Spinal cord (tissue), 10 donors: ENCODE data around the gene FHOD3. TPM values are rescaled to one million over a fixed set of nuclear protein-coding genes. Genes with fewer than 3 reads are reported as not detected.

Source experiments
- DNase-seq, 6 donors: peaks; one replicate each; pipeline versions ENCODE4 v3.0.0 to v3.0.0-alpha.2; 2013 to 2015; ENCODE audit warnings: low spot score in 6 of 6, low read depth in 4 of 6
- H3K27ac ChIP-seq: one replicate; pipeline ENCODE4 v1.5.1; 2013; ENCODE audit warnings: low read depth, low read length, control low read depth
- H3K27me3 ChIP-seq: one replicate; pipeline ENCODE4 v1.6.1; 2013; ENCODE audit warnings: low read length; ENCODE audit not compliant: control insufficient read depth, insufficient read depth
- H3K36me3 ChIP-seq: one replicate; pipeline ENCODE4 v1.6.1; 2013; ENCODE audit warnings: low read length; ENCODE audit not compliant: control insufficient read depth, insufficient read depth
- H3K4me1 ChIP-seq: one replicate; pipeline ENCODE4 v1.6.1; 2013; ENCODE audit warnings: low read length; ENCODE audit not compliant: control insufficient read depth, insufficient read depth
- H3K4me3 ChIP-seq: one replicate; pipeline ENCODE4 v1.5.1; 2013; ENCODE audit warnings: low read depth, low read length, control low read depth
- H3K9me3 ChIP-seq: one replicate; pipeline ENCODE4 v1.6.1; 2013; ENCODE audit warnings: low read length; ENCODE audit not compliant: control insufficient read depth, insufficient read depth
- WGBS: methylation state at CpG from one replicate; pipeline ENCODE4 v1.1.5; 2013; ENCODE audit warnings: missing lambda C conversion rate; ENCODE audit not compliant: insufficient coverage; 5-methylcytosine and 5-hydroxymethylcytosine counted together
- polyA plus RNA-seq, 2 donors: library from polyadenylated mRNA; unstranded; fragments of 120-200 nt; gene quantifications; one replicate each; pipeline ENCODE4 v1.2.1, GENCODE V29; 2013; ENCODE audit not compliant: insufficient read length in 2 of 2
- total RNA-seq, 2 donors: library from RNA; depleted of rRNA in 1 of 2; stranded (reverse); fragments of 120-200 nt in 1 of 2; fragments of >200 nt in 1 of 2; gene quantifications; one replicate each; pipeline versions ENCODE4 v1.2.3 to v1.2.4, GENCODE V29; 2013 to 2014
- donor health status: healthy.

The FHOD3 gene
- total and polyA plus RNA-seq, 4 donors, result 30.0 to 53.4 (median 52.1) TPM

DNA sequence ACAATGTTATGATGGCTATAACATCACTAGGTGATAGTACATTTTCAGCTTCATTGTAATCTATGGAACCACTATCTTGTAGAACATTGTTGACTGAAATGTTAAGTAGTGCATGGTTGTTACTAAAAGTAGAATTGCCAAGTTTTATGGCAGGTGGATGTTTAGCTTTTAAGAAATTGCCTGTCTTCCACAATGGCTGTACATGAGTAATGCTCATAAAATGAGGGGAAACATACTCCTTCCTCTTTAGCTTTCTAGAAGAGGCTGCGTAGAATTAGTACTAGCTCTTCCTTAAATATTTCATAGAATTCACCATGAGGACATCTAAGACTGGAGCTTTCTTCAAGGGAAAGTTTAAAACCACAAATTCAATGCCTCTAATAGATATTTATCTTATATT is 370.3 kb downstream of the FHOD3 start:
- no peak for DNase-seq
- Histone ChIP-seq H3K27ac (no peak overlapping the region), H3K4me1 (peaks cover 3% of the 10 kb centered on the region), H3K27me3 (no peaks in the 10 kb centered on the region), H3K9me3 (no peaks in the 10 kb centered on the region), H3K36me3 (no peaks in the 10 kb centered on the region), H3K4me3 (no peak overlapping the region)
- WGBS, result no CpG with 5 or more reads among the region's 1 CpG

DNA sequence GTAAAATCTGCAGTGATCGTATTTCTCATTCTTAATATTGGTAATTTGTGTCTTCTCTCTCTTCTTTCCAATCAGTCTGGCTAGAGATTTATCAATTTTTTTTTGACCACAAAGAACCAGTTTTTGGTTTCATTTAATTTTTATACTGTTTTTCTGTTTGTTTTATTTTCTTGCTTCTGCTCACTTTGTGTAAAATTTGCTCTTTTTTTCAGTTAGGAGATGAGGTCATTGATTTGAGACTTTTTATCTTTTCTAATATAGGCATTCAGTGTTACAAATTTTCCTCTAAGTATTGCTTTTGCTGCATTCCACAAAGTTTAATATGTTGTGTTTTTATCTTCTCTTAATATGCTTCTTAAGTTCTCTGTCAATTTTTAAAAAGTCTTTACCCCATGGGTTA is 370.8 kb downstream of the FHOD3 start:
- H3K9me3 ChIP-seq, result no peaks in the 10 kb centered on the region
- H3K27ac ChIP-seq, result no peak overlapping the region
- H3K27me3 ChIP-seq, result no peaks in the 10 kb centered on the region
- H3K36me3 ChIP-seq, result no peaks in the 10 kb centered on the region
- no peak overlapping the region for H3K4me3 ChIP-seq
- peaks cover 3% of the 10 kb centered on the region for H3K4me1 ChIP-seq
- DNase-seq, result no peak
- no CpG with 5 or more reads among the region's 1 CpG for WGBS

DNA sequence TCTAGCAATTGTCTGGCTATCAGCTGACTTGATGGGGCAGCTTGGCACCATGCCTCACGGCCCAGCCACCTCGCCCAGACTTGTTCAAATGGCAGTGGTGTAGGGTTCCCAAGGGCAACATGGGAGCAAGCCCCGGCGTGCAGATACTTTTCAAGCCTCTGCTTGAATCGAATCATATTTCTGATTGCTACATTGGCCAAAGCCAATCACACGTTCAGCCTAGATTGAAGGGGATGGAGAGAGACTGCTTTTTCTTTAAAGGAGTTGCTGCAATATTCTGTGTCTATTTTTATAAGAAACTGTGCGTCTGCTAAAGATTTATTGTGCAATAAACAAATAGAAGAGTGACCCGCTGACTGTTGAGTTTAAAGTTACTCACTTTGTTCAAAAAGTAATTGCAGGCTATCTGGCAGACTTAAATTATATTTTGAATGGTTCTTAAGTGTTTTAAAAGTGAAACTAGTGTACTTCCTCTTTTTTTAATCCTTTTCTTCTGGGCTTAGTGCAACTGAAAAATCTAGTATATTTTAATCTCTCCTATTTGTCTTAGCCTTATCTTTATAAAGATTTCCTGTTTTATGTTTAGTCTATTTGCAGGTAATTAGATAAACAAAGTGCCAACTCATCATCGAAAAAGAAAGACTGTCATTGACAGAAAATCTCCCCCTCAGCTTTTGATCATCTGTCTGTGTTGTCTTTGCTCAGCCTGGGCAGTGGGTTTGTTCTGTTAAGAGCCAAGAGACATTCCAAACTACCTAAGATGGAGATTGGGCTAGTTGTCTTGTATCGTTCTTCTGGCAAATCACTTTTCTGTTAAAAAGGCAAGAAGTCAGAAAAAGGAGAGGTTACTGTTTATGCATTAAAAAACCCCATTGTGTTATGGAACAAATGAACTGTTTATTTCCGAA is 375.2 kb downstream of the FHOD3 start:
- 46% methylated on average over 5 of the region's 11 CpGs for WGBS
- Histone ChIP-seq H3K4me1 (peaks cover 3% of the 10 kb centered on the region), H3K9me3 (no peaks in the 10 kb centered on the region), H3K27me3 (no peaks in the 10 kb centered on the region), H3K4me3 (no peak overlapping the region), H3K36me3 (no peaks in the 10 kb centered on the region), H3K27ac (no peak overlapping the region)
- DNase-seq, result no peak

DNA sequence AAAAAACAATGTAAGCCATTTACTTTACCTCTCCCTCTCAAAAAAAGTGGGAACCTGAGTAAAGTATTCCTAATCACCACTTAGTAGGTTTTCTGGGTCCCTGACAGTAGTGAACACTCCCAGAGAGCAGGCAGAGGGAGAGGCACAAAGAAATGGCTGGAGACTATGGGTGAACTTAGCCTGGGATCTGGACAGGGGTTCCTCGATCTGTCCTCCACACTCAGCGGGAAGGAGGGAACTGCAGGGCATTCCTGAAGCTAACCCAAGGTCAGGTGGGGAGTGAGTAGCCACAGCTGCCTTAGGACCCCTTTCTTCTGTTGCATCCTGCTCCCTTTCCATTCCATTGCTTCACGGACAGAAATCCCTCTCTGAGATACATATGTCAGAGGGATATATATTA is 375.9 kb downstream of the FHOD3 start:
- Histone ChIP-seq H3K27ac (no peak overlapping the region), H3K4me3 (no peak overlapping the region), H3K27me3 (no peaks in the 10 kb centered on the region), H3K36me3 (no peaks in the 10 kb centered on the region), H3K9me3 (no peaks in the 10 kb centered on the region), H3K4me1 (peaks cover 3% of the 10 kb centered on the region)
- DNase-seq, result no peak
- WGBS, result 80% methylated on average over 1 of the region's 3 CpGs

DNA sequence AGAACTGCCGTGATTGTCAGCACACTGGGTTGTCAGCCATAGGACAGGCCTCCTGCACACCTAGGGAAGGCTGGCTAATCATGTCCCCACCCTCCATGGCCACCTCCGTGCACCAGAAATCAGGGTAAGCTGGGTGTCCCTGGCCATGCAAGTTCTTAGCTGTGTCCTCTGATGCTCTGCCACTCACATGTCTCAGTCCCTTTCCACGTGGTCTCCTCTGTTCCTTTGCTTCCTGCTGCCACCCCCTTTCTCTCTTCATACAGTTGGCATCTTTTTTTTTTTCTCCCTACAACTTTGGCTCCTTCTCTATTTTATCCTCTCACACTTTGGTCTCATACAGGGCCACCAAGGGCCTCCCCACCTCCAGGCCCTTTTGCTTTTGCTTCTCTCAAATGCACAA is 377.6 kb downstream of the FHOD3 start:
- Histone ChIP-seq H3K9me3 (no peaks in the 10 kb centered on the region), H3K4me3 (no peak overlapping the region), H3K27me3 (no peaks in the 10 kb centered on the region), H3K36me3 (no peaks in the 10 kb centered on the region), H3K4me1 (peaks cover 3% of the 10 kb centered on the region), H3K27ac (no peak overlapping the region)
- no peak for DNase-seq
- WGBS, result 86% methylated on average over 3 of the region's 3 CpGs

DNA sequence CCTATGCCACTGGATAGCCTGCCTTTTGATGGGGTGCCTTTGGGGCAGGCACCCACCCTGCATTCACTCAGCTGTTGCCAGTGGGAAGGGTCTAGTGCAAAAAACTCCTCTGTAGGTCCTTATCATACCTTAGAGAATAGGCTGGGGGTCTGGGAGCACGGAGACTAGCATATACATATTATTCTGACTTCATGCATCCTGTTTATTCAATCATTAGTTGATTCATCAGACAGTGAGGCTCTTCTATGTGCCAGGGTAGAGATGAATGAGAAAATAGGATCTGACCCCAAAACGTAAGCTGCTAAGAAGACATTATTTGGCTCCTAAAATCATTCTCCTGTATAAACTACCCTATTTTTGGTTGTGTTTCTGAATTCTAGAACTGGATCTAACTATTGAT is 378.0 kb downstream of the FHOD3 start:
- Histone ChIP-seq H3K9me3 (no peaks in the 10 kb centered on the region), H3K27ac (no peak overlapping the region), H3K4me1 (peaks cover 3% of the 10 kb centered on the region), H3K4me3 (no peak overlapping the region), H3K36me3 (no peaks in the 10 kb centered on the region), H3K27me3 (no peaks in the 10 kb centered on the region)
- no peak for DNase-seq
- WGBS, result no CpG with 5 or more reads among the region's 2 CpGs

DNA sequence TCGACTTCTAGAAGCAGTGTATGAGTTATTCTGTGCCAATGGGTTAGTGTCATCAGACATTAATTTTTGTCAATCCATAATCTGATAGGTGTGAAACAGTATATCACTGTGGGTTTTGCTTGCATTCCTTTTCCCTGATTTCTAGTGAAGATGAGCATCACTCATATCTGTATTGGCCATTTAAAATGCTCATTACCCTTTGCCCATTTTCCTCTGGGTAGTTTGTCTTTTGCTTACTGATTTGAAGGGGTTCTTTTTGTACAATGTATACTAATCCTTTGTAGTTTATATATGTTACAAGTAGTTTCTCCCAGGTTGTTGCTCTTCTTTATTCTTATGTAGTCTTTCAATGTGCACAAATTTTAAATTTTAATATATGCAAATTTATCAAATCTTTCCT is 379.1 kb downstream of the FHOD3 start:
- H3K4me3 ChIP-seq, result no peak overlapping the region

DNA sequence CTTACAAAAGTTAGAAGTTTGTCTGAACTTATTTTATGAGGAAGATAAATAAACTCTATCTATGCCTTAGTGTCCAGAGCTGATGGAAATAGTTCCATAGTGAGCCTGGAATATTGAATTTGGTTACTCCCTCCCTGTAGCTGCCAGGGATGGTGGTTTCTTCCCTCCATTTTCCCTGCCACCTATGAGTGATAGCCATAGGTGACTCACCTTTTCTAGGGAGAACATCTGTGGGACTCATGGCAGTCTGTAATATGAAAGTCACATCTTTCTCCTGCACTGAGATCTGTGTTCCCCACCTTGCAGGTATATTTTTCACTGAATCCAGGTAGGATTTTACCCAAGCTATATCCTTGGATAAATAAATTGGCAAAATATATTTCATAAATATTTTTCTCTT is 382.5 kb downstream of the FHOD3 start:
- Histone ChIP-seq H3K9me3 (peaks cover 3% of the 10 kb centered on the region), H3K36me3 (peaks cover 2% of the 10 kb centered on the region)
- no peak for DNase-seq

More for the DNA sequence above, 379.1 kb downstream of the FHOD3 start:
- WGBS, result no CpG with 5 or more reads among the region's 1 CpG
- H3K36me3 ChIP-seq, result peaks cover 2% of the 10 kb centered on the region
- DNase-seq, result no peak
- H3K9me3 ChIP-seq, result no peaks in the 10 kb centered on the region
- no peak overlapping the region for H3K27ac ChIP-seq
- H3K4me1 ChIP-seq, result peaks cover 3% of the 10 kb centered on the region
- no peaks in the 10 kb centered on the region for H3K27me3 ChIP-seq

DNA sequence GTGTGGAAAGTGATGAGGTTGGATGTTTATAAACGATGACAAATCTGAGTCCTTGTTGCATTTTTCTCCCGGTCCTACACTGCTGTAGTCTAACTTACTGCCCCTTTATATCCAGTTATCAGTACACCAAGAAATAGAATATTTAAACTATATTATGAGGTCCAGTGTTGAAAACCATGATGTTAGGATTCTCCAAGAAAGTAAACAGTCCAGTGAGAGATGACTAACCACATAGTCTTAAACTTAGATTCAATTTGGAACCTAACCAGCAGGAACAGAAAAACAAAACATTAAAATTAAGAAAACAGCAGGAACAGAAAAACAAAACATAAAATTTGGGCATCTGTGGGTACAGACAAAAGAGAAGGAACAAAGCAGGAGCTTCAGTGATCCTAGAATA is 388.1 kb downstream of the FHOD3 start:
- H3K27me3 ChIP-seq, result no peaks in the 10 kb centered on the region
- DNase-seq, result no peak
- no CpG with 5 or more reads among the region's 2 CpGs for WGBS
- H3K4me3 ChIP-seq, result no peak overlapping the region
- H3K27ac ChIP-seq, result no peak overlapping the region
- H3K36me3 ChIP-seq, result peaks cover 2% of the 10 kb centered on the region
- peaks cover 4% of the 10 kb centered on the region for H3K4me1 ChIP-seq
- H3K9me3 ChIP-seq, result peaks cover 3% of the 10 kb centered on the region

More for the DNA sequence above, 382.5 kb downstream of the FHOD3 start:
- no peaks in the 10 kb centered on the region for H3K4me1 ChIP-seq
- H3K27ac ChIP-seq, result no peak overlapping the region
- no peaks in the 10 kb centered on the region for H3K27me3 ChIP-seq
- H3K4me3 ChIP-seq, result no peak overlapping the region
